ENCODE results near the gene MBP. TPM values are rescaled to one million over a fixed set of nuclear protein-coding genes. Genes with fewer than 3 reads are reported as not detected.

Gene MBP
- polyA plus RNA-seq, 1 donor from 2014 or later: 3.3 TPM

GRCh38 chr18:77090546-77091174 is 41.9 kb downstream of the MBP start:
- no peak overlapping the region for H3K4me2 ChIP-seq (ENCODE audit: low read length)
- TF ChIP-seq POLR2AphosphoS5 (IDR thresholded peaks at IDR 0.05) (no peak), RAD21 (conservative IDR thresholded peaks at IDR 0.05) (no peak), SMC3 (conservative IDR thresholded peaks at IDR 0.05; ENCODE audit: poor library complexity) (no peak), EZH2 (IDR thresholded peaks at IDR 0.05; ENCODE audit: borderline replicate concordance, insufficient read depth, low read length, poor library complexity, severe bottlenecking) (no peak), TAF1 (IDR thresholded peaks at IDR 0.05; ENCODE audit: low read depth) (no peak), EP300 (conservative IDR thresholded peaks at IDR 0.05; ENCODE audit: poor library complexity, severe bottlenecking) (no peak), CTCF (IDR thresholded peaks at IDR 0.05; ENCODE audit: poor library complexity, severe bottlenecking) (no peak), MXI1 (conservative IDR thresholded peaks at IDR 0.05; ENCODE audit: poor library complexity, severe bottlenecking) (no peak), REST (IDR thresholded peaks at IDR 0.05; ENCODE audit: borderline replicate concordance) (no peak)
- H2AFZ ChIP-seq (ENCODE audit: low read depth, low read length): no peak overlapping the region

GRCh38 chr18:77089723-77090285 is 42.8 kb downstream of the MBP start:
- Histone ChIP-seq H3K9me3 (ENCODE audit: low read length) (no peaks in the 10 kb centered on the region), H3K27ac (ENCODE audit: low read length) (no peak overlapping the region), H3K4me2 (ENCODE audit: low read length) (no peak overlapping the region), H2AFZ (ENCODE audit: low read depth, low read length) (no peak overlapping the region), H4K20me1 (ENCODE audit: insufficient read depth) (no peaks in the 10 kb centered on the region), H3F3A (ENCODE audit: insufficient read depth, low read length, poor library complexity, severe bottlenecking) (no peaks in the 10 kb centered on the region), H3K36me3 (ENCODE audit: insufficient read depth, low read length) (no peaks in the 10 kb centered on the region), H3K27me3 (ENCODE audit: insufficient read depth, low read depth, low read length) (peaks cover 14% of the 10 kb centered on the region), H3K9me2 (ENCODE audit: insufficient read depth, low read length) (no peaks in the 10 kb centered on the region), H3K9ac (ENCODE audit: low read length) (no peak overlapping the region), H3K4me3 (ENCODE audit: low read length) (no peak overlapping the region), H3K79me2 (replicated peaks; ENCODE audit: insufficient read depth, low read length) (no peaks in the 10 kb centered on the region)
- TF ChIP-seq POLR2AphosphoS5 (IDR thresholded peaks at IDR 0.05) (no peak), REST (IDR thresholded peaks at IDR 0.05; ENCODE audit: borderline replicate concordance) (no peak), CTCF (IDR thresholded peaks at IDR 0.05; ENCODE audit: poor library complexity, severe bottlenecking) (no peak), TAF1 (IDR thresholded peaks at IDR 0.05; ENCODE audit: low read depth) (no peak), EP300 (conservative IDR thresholded peaks at IDR 0.05; ENCODE audit: poor library complexity, severe bottlenecking) (no peak), RAD21 (conservative IDR thresholded peaks at IDR 0.05) (no peak), MXI1 (conservative IDR thresholded peaks at IDR 0.05; ENCODE audit: poor library complexity, severe bottlenecking) (no peak), EZH2 (IDR thresholded peaks at IDR 0.05; ENCODE audit: borderline replicate concordance, insufficient read depth, low read length, poor library complexity, severe bottlenecking) (no peak), SMC3 (conservative IDR thresholded peaks at IDR 0.05; ENCODE audit: poor library complexity) (no peak)

More at GRCh38 chr18:77090546-77091174, 41.9 kb downstream of the MBP start:
- no peak overlapping the region for H3K4me3 ChIP-seq (ENCODE audit: low read length)
- H3K9ac ChIP-seq (ENCODE audit: low read length): no peak overlapping the region
- H3K79me2 ChIP-seq (replicated peaks; ENCODE audit: insufficient read depth, low read length): no peaks in the 10 kb centered on the region
- H3K9me3 ChIP-seq (ENCODE audit: low read length): no peaks in the 10 kb centered on the region
- no peak overlapping the region for H3K27ac ChIP-seq (ENCODE audit: low read length)
- H3K27me3 ChIP-seq (ENCODE audit: insufficient read depth, low read depth, low read length): peaks cover 14% of the 10 kb centered on the region
- H3K9me2 ChIP-seq (ENCODE audit: insufficient read depth, low read length): no peaks in the 10 kb centered on the region
- peaks cover 6% of the 10 kb centered on the region for H3F3A ChIP-seq (ENCODE audit: insufficient read depth, low read length, poor library complexity, severe bottlenecking)
- H4K20me1 ChIP-seq (ENCODE audit: insufficient read depth): no peaks in the 10 kb centered on the region
- no peaks in the 10 kb centered on the region for H3K36me3 ChIP-seq (ENCODE audit: insufficient read depth, low read length)

Data from neural cell (in vitro differentiated cells).